NCI-H69 (cell line): ENCODE measurements around the gene HOXC4.

Experiments
- DNase-seq: peaks from one replicate; lab custom pipeline; 2025; lab: John Stamatoyannopoulos, UW

HOXC4 gene

DNA sequence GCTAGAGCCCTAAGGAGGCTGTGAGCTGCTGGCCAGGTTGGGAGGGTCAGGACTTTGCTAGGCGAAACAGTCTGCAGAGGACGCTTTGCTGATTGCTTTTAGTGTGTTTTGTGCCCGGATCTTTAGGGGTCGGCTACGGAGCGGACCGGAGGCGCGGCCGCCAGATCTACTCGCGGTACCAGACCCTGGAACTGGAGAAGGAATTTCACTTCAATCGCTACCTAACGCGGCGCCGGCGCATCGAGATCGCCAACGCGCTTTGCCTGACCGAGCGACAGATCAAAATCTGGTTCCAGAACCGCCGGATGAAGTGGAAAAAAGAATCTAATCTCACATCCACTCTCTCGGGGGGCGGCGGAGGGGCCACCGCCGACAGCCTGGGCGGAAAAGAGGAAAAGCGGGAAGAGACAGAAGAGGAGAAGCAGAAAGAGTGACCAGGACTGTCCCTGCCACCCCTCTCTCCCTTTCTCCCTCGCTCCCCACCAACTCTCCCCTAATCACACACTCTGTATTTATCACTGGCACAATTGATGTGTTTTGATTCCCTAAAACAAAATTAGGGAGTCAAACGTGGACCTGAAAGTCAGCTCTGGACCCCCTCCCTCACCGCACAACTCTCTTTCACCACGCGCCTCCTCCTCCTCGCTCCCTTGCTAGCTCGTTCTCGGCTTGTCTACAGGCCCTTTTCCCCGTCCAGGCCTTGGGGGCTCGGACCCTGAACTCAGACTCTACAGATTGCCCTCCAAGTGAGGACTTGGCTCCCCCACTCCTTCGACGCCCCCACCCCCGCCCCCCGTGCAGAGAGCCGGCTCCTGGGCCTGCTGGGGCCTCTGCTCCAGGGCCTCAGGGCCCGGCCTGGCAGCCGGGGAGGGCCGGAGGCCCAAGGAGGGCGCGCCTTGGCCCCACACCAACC lies 23.9 kb upstream of the HOXC4 start:
- no peak for DNase-seq

DNA sequence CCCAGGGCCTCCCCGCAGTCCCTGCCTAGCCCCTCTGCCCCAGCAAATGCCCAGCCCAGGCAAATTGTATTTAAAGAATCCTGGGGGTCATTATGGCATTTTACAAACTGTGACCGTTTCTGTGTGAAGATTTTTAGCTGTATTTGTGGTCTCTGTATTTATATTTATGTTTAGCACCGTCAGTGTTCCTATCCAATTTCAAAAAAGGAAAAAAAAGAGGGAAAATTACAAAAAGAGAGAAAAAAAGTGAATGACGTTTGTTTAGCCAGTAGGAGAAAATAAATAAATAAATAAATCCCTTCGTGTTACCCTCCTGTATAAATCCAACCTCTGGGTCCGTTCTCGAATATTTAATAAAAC lies 23.2 kb upstream of the HOXC4 start:
- no peak for DNase-seq

DNA sequence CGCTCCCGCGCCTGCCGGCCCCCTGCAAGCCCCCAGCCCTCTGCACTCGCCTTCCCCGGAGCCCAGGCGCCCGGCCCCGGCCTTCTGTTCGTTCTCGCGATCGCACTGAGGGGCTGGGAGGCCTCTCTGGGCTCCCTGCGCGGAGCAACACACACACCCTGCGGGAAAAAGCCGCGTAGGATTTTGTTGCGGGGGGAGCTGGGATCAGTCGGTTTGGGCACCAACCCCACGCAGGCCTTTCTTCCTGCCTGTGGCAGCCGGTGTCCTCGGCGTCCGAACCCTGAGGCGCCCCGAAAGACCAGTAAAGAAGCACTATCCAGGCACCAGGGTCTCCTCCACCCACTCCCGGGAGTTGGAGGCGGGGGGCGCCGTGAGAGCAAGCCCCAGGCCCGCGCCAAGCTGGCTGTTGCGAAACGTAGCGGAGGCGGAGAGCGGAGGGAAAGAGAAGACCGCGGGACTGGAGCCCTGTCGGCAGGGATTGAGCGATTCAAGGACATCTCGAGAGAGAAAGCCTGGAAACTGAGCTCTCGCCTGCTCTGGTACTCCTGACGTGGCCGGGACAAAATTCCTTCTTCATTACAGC lies 22.7 kb upstream of the HOXC4 start:
- DNase-seq, result no peak

DNA sequence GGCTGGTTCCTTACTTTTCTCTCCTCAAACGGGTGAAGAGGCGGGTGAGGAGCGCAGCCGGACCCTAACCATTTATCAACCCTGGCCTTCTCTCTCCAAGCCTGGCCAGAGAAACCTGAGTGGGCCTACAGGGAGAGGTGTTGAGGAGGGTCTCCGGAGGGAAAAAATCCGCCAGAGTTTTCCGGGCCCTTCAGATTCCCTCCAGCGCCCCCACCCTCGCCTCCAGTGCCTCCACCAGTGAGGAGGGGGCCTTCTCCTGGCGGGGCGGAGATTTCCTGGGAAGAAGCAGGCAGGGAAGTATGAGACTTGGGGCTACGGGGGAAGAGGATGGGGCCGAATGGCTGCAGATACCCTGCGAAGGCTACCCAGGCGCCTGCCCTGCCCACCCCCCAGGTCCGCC lies 22.2 kb upstream of the HOXC4 start:
- no peak for DNase-seq

DNA sequence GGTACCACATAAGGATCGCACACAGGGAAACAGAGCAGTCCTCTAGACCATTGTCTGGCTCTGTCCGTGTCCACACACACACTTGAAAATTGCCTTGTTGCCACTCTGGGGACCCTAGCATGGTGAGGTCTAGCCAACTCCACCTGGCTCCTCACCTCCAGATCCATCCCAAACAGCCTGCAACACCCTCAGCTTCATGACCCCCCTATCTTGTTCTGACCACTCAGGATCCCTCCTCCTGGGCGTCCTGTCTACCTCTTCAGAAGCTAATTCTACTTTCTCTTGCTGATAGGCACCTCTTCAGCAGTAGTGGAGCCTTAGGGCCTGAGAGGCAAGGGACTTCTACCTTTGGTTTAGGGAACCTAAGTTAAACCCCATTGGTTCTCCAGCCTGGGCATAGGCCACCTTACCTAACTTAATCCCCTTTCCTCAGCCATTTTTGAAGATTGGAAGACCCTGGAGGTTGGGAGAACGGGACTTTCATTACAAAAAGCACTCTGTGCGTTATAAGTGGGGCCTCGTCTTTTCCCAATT lies 21.5 kb upstream of the HOXC4 start:
- DNase-seq, result no peak

DNA sequence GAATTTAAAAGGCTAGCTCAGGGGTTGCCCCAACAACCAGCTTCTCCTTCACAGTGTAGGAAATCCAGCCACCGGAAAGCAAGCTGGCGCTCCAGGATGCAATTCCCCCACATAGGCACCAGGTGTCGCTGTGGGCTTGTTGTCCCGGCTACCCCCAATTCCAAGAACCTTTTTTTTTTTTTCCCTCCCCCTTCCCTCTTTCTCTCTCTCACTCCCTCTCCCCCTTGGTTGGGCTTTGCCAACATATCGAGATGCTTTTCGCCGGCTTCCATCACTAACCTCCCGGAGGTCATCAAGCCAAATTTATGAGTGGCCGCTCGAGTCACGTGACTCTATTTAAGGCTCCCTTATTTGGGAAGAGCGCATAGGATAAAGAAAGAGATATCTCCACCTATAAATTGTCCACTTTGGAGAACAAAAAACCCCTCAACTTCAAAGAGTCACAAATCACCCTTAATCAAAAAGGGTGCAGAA lies 21.0 kb upstream of the HOXC4 start, which contains the start of gene HOXC5:
Gene HOXC5 (plus strand): TSS at position 424 of the 474 bp plus-strand sequence. CDS start 73 bp downstream, outside the sequence.
- DNase-seq, result peak; percentile 97

DNA sequence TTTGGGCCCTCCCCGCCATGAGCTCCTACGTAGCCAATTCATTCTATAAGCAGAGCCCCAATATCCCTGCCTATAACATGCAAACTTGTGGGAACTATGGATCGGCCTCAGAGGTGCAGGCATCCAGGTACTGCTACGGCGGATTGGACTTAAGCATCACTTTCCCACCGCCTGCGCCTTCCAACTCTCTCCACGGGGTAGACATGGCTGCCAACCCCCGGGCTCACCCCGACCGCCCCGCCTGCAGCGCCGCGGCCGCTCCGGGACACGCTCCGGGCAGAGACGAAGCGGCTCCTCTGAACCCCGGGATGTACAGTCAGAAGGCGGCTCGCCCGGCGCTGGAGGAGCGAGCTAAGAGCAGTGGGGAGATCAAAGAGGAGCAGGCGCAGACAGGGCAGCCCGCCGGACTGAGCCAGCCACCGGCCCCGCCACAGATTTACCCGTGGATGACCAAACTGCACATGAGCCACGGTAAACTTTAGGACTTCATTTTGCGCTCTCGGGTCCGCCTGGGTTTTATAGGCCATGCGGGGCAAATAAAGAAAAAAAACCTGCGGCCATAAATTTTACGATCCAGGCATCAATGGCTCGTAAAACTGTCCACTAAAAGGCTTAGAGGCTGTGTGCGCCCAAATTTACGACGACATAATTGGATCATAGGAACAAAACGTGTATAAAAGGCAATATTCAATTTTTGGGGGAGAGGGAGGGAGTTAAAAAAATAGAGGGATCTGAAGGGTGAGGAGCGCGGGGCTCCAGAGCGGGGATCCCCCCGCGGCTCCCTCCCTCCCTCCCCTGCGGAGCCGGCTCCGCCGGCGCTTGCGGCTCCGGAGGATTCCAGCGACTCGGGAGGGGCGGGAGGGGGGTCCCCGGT lies 20.3 kb upstream of the HOXC4 start:
- DNase-seq, result peak; percentile 86

DNA sequence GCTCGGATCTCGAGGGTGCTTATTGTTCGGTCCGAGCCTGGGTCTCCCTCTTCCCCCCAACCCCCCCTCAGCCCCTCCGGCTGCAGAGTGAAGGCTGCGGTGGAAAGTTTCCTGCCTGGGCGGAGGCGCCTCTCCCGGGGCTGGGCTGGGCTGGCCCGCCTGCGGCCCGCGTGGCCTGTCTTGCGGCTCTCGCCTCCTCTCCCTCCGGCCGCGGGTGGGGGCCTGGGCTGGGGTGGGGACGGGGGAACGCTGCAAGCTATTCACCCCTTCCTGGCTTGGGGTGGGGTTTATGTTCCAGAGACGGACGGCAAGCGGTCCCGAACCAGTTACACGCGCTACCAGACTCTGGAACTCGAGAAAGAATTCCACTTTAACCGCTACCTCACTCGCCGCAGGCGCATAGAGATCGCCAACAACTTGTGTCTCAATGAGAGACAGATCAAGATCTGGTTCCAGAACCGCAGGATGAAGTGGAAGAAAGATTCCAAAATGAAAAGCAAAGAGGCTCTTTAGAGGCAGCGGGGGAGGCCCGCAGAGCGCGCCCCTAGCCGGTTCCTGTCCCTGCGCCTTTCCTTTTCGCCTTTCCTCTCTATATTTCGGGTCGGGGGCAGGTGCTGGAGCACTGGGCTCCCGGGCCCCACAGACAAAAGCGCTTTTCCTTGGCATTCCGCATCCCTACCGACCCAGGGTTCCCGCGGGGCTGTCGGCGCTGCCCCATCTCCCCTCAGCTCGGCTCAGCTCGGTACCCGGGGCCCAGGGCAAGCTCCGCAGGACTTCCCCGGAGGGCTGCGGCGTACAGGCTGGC lies 19.5 kb upstream of the HOXC4 start:
- no peak for DNase-seq

DNA sequence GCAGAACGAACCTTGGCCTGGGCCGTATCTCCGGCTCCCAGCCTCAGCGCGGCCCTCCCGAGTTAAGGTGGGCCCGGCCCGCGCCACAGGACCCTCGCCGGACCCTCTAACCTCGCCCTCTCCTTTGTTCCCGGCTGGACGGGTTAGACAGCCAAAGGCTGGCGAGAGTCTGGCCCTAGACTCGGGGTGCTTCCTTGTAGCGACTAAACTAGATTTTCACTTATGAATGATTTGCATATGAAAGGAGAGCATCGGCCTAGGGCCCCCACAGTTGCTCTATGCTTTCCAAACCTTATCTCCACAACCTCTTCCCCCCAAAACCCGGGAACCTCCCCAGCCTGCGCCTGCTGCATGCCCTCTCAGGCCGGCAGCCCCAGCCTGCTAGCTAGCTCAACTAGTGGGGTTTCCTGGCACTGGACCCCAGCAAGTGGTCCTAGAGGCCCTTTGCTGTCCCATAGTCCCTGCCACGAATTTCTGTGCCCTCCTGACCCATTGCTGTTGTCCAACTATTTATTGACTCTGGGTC lies 18.8 kb upstream of the HOXC4 start:
- DNase-seq, result no peak

DNA sequence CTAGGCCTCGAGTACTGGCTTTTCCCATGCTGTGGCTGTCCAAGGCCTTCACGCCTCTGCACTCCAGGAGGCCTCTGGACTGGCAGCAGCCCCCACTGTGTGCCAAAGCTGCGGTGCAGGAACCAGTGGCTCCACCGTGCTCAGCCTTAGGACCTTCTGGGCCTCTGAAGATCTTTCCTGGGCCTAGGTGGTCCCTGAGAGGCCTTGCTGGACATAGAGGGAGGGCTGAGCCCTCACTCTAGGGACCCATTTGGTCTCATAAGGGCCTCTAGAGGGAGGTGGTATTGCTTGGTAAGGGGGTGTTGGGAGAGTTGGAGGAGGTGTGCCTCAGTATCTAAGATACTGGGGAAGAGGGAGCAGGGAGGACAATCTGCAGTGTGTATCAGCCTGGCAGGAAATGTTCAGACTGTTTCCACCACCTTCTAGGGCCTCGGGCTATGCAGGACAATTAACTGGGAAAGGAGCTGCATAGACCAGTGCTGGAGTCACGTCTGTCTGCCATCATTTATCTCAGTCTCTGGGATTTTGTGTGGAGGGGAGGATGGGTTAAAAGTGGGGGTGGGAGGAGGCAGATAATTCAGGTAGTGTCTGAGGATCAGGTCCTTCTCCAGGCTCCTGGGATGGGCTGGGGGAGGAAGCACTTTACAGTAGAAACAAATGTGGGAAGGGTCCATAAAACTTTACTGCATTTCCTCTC lies 17.9 kb upstream of the HOXC4 start:
- peak; percentile 84 for DNase-seq

DNA sequence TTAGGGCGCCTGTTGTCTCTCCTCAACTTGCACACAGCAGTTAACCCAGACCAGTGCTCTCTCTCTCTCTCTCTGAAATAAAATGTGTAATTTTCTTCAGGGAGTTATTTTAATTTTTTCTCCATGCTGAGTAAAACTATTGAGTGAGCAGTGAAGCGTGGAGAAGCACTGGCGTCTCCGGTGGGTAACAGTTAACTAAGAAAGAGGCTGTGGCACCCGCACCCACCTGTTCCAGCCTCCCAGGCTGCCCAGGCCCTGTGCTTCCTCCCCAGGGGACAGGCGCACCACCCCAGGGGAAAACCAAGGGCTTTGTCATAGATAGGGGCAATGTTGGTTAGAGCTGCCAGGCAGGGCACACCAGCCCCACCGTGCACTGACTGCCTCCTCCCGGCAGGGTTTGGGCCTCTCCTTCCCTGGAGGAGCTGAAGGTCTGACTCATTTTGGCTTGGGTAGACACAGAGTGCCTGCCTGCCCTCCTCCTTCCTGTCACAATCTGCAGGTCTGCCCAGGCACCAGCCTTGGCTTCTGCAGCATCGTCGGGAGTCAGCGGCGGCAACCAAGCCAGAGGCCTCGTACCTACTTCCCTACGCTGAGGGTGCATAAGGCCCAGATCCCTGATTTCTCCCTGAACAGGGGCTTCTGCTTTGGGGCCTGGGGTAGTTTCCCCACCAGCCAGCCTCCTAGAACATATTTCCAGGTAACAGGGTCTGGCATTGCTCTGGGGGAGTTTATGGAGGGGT lies 16.8 kb upstream of the HOXC4 start:
- DNase-seq, result peak; percentile 84

DNA sequence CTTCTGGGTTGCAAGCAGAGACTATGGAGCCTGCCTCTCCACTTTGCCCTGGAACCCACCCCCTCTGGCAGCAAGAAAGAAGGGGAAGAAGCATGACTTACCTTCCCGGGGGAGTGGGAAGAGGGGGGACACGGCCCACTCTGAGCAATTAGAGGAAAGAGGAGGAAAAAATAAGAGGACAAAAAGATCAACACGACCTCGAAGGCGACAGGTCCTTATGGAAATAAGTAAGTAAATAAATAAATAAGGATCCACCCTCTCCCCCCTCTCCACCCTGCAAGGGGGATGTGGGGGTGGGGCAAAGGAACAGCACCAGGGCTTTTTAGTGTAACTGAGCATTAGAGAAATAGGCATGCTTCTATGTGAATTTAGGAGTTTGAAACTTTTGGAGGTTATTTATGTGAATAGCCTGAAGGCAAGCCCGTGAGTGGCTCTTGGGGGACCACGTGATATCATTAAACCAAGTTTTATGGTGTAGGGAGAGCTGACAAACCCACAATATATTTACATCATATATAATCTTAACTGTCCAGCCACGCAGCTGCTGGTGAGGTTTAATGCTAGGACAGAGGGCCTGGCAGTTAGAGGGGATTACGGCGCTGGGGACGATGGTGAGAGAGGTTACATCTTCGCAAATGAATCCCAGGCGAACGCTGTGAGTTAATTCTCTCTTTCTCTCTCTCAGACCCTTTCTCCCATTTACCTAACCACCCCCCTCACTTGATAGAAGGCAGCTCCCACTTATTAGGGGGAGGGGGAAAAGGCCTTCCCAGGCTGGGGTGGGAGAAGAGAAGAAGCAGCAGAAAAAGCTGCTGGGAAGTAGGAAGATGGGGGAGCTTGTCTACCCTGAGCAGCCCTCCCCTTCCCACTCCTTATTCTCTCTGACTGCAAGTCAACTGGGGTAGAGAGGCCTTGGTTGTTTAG lies 16.0 kb upstream of the HOXC4 start:
- DNase-seq, result no peak

DNA sequence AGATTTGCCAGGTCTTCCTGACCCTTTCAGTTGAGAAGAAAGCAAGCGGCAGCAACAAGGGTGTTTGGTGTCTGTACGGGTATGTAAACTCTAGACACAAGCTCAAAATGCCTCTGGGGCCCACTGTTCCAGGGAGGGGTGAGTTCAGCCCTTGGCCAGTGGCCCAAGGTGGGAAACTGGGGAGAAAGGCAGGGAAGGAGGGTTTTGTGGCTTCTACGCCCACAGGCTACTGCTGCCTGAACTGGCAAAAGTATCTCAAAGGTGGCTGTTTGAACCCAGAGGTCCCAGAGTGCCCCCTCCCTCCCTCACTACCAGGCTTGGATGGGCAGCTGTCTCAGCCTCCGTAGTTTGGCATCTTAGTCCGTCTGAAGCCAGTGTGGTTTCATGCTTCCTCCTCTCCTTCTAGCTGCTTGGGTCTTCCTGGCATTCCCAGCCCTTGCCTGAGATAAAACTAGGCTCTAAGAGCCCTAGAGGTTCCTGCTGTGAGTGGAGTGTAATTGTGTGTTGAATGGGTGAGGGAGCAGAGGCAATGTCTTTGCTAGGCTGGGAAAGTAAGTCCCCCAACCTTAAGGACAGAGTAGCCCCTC lies 15.3 kb upstream of the HOXC4 start:
- peak; percentile 64 for DNase-seq

DNA sequence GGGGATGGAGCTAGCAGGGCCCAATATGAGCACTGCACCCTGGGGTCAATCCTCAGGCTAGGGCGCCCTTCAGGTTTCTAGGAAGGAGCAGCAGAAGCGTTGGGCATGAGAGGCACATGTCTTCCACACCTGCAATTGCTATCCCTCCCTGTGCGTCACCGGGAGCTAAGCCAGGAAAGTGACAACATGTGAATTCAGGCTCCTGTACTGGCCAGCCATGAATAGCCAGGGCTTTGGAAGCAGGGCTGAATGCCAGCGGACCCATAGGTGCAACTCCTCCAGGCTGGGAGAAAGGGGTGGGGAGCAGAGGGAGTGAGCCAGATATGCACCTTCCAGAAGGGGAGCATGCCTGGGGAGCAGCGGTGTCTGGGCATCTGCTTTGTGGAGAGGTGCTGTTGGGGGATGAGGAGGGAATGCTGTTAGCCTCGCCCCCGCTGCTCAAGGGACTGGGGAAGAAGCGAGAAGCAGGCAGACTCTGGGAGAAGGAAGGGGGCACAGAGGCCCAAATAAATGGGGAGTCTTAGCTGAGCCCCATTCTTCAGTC lies 14.7 kb upstream of the HOXC4 start:
- DNase-seq, result peak; percentile 73

DNA sequence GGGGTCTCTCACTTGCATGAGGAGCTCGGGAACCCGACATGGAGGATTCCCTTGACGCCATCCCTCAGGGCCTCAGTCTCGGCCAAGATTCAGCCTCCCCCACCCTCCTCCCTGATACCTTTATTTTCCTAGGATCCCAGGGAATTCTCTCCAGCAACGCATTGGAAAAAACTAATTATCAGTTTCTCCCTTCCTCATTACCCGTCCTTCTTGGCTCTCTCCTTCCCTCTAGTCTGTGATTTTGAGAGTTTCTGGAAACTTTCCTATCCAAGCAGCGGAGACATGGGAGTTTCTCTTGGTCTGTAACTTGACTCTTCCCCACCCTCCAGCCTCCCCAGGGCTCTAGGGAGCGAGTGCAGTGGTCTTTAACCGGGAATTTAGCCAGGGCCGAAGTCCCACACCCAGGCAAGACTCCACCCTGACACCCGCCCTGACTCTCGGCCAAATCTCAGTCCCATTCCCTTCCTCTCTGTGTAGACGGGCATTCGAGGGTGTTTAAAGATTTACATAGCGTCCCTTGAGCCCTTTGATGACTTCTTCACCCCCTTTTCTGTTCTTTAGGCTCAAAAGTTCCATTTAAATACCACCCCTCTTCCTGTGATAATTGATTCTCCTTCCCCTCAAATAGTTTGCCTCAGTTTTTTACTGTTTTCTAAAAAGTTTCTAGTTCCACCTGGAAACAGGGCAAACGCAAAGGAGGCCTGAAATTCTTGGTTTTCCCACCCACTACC lies 14.1 kb upstream of the HOXC4 start:
- no peak for DNase-seq

DNA sequence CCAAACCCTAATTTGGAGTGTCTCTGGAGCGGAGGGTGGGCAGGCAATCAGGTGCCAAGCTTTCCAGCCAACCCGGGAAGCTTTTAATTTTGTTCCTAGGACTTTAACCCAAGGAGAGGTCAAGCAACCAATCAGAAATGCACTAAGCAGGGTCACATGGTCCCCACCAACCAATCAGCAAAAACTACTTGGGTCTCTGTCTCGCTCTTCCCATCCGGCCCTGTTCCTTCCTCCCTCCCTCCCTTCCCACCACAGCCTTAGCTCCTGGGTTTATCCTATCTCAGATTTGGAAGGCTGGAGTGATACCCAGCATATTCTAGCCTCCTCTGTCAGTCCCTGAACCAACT lies 13.5 kb upstream of the HOXC4 start:
- no peak for DNase-seq

DNA sequence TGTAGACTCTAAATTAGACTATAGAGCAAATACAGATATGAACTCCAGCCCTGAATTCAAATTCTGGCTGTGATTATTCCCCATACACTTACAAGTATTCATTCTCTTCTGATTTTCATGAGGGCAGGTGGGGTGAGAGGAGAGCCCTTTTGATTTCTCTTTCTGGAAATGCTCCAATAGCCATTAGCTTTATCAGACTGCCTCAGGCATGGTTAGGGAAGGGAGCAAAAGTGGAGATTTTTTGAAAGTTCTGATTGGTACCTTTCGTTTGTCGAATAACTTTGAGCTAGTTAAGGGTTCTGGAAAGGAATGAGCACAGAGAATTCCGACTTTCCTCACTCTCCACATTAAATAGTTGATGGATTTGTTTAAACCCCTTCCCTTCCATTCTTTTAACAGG lies 13.0 kb upstream of the HOXC4 start:
- DNase-seq, result peak; percentile 37
